A673 (cell line): ENCODE measurements around the gene KIAA0753.

ENCODE experiments used
- EZH2 ChIP-seq: fragments of 200-600 bp; sonication (generic); IDR thresholded peaks from 2 replicates; pipeline ENCODE4 v1.6.1; 2017; ENCODE audit warnings: borderline replicate concordance, low read depth, mild to moderate bottlenecking, mixed read lengths, antibody characterized with exemption, low read length; ENCODE audit not compliant: poor library complexity, severe bottlenecking
- TF ChIP-seq, protein P1 (sequence below): fragments of 300-800, 200-600 bp; sonication (generic); conservative IDR thresholded peaks from 2 replicates; pipeline ENCODE4 v1.5.1; 2017; ENCODE audit warnings: low read depth, mild to moderate bottlenecking, antibody characterized with exemption, low read length, moderate library complexity, mixed read lengths

DNA sequence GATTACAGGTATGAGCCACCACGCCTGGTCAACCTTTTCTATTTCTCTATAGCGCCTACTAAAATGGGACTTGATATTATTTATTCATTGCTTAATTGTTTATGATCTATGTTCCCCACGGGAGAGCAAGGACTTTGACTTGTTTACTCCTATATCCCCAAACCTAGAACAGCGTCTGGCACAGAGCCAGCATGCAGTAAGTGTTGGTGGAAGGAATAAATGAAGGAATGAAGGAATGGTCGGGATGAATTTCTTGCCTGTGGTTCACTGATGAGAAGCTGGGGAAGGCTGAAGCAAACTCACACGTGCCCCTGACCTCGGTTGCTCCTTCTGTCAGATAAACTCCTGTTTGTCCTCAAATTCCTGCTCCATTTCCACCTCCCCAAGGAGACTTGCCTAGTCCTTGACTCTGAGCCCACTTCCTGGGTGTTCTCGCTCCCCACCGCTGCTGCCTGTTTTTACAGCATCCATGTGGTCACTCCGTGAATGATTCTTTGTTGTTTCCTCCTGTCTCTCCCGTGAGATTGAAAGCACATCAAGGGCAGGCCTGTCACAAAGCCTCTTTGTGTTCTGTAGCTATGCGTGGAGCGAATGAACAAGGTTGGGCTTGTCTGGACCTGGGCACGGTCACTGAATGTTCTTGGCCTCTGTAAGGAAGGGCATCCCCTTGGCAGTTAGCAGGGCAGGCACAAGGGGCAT is 28.4 kb upstream of the KIAA0753 start:
- no peak for TF ChIP-seq EZH2
- TF ChIP-seq, protein P1, sequence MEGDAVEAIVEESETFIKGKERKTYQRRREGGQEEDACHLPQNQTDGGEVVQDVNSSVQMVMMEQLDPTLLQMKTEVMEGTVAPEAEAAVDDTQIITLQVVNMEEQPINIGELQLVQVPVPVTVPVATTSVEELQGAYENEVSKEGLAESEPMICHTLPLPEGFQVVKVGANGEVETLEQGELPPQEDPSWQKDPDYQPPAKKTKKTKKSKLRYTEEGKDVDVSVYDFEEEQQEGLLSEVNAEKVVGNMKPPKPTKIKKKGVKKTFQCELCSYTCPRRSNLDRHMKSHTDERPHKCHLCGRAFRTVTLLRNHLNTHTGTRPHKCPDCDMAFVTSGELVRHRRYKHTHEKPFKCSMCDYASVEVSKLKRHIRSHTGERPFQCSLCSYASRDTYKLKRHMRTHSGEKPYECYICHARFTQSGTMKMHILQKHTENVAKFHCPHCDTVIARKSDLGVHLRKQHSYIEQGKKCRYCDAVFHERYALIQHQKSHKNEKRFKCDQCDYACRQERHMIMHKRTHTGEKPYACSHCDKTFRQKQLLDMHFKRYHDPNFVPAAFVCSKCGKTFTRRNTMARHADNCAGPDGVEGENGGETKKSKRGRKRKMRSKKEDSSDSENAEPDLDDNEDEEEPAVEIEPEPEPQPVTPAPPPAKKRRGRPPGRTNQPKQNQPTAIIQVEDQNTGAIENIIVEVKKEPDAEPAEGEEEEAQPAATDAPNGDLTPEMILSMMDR: no peak
